Hematopoietic multipotent progenitor cell (in vitro differentiated cells): ENCODE measurements around the gene EFCAB13. TPM values are rescaled to one million over a fixed set of nuclear protein-coding genes. Genes with fewer than 3 reads are reported as not detected.
"Not testable (repeated sequence)": the region's sequence is repeated elsewhere in the genome, so short reads cannot be mapped to it uniquely, and the experiment has no call there.

Source experiments
- DNase-seq, 3 donors: peaks; one replicate each; pipeline ENCODE4 v3.0.0-alpha.2; 2011 to 2015; ENCODE audit warnings: low read depth in 2 of 3, low spot score in 2 of 3
- total RNA-seq: library from RNA; depleted of rRNA; stranded (reverse); fragments of >200 nt; gene quantifications from one replicate; pipeline ENCODE4 v1.2.3, GENCODE V29; 2012

The EFCAB13 gene
- total RNA-seq, 1 donor = 2.2 TPM

- no peak for DNase-seq
Measured at GRCh38 chr17:47320879-47321502, 2.8 kb upstream of the EFCAB13 start.

DNA sequence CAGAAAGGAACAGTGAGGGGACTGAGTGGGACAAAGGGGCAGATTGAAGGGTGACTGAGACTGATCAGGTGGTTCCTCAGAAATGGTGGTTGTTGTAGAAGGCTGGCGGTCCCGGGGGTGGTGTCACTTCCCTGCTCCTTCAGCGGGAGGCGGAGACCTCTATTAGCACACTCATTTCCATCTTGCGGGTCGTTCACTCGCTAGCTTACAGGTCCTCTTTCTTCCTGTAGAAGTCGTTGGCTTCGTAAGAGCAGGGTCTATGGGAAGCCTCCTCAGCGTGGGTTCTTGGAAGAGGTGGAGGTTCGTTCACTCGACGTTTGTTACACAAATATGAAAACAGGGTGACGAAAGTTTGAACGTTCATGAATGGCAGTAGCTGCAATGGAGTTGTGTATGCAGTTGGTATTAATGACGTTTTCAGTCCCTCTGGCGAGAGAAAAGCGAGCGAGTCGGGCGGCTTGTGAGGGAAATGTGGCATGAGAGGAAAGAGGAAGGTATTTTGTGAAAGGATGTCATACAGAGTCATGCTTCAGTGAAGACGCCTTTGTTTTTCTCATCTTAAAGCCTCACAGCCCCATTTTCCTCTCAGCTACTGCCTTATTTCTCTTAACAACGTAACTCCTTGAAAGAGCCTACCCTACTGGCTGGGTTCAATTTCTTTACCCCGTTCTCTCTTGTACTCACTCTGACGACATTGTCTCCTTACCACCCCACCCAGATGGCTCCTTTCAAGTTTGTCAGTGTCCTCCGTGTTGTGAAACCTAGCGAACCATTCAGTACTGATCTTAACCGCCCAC, 667 bp downstream of the EFCAB13 start:
- DNase-seq = peak; percentile 29 to 92 (median 85)

- no peak for DNase-seq
Measured at GRCh38 chr17:47325176-47325575, 1.4 kb downstream of the EFCAB13 start.

- DNase-seq = no peak
Measured at GRCh38 chr17:47330548-47330947, 6.8 kb downstream of the EFCAB13 start.

DNA sequence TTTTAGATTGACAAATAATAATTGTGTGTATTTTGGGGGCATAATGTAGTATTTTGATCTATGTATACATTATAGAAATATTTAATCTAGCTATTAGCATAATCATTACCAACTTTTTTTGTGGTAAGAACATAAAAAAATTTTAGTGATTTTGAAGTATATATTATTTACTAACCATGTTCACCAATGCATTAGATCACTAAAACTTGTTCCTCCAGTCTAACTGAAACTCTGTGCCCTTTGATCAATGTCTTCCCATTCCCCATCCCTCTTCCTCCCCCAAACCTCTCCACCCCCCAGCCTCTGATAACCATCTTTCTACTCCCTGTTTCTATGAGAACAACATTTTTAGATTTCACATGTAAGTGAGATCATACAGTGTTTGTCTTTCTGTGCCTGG, 8.5 kb downstream of the EFCAB13 start:
- no peak for DNase-seq

- DNase-seq = no peak
Measured at GRCh38 chr17:47335101-47335936, 11.6 kb downstream of the EFCAB13 start.

GRCh38 chr17:47338026-47338425, 14.3 kb downstream of the EFCAB13 start:
- no peak for DNase-seq

DNA sequence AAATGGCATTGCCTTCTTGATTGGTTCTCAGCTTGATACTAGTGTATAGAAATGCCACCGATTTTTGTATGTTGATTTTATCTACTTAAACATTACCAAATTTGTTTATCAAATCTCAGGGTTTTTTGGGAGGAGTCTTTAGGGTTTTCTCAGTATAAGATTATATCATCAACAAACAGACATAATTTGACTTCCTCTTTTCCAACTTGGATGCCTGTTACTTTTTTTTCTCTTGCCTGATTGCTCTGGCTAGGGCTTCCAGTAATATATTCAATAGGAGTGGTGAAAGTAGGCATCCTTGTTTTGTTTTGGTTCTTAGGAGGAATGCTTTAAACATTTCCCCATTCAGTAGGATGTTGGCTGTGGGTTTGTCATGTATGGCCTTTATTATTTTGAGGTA, 29.1 kb downstream of the EFCAB13 start:
- peak in 1 of 3 donors; percentile 41 for DNase-seq

GRCh38 chr17:47358652-47359051, 34.9 kb downstream of the EFCAB13 start:
- DNase-seq = no peak

- no peak for DNase-seq
Measured at GRCh38 chr17:47363171-47363570, 39.4 kb downstream of the EFCAB13 start.

DNA sequence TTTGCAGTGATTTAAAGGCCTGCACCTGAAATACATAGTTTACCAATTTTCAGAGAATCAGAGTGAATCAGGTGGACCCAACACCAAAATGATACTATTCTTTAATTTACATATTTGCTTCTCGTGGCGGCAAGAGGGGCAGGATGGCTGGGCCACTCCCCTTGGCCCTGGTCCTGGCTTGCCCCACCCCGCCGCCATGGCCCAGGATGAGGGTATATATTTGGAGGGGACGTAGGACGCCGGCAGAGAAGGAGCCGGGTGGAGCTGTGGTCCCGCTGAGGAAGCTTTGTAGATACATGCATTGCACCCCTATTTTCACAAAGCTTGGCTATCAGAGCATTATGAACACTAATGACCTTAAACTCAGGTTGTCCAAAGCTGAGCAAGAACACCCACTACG, 43.5 kb downstream of the EFCAB13 start:
- DNase-seq = no peak

GRCh38 chr17:47368262-47368661, 44.5 kb downstream of the EFCAB13 start:
- no peak for DNase-seq

GRCh38 chr17:47370899-47371298, 47.1 kb downstream of the EFCAB13 start:
- DNase-seq = not testable (repeated sequence)

- peak in 1 of 3 donors; percentile 4 for DNase-seq
Measured at GRCh38 chr17:47373002-47373401, 49.2 kb downstream of the EFCAB13 start.

- no peak for DNase-seq
Measured at GRCh38 chr17:47376247-47376646, 52.5 kb downstream of the EFCAB13 start.

- DNase-seq = no peak
Measured at GRCh38 chr17:47388825-47389224, 65.1 kb downstream of the EFCAB13 start.

DNA sequence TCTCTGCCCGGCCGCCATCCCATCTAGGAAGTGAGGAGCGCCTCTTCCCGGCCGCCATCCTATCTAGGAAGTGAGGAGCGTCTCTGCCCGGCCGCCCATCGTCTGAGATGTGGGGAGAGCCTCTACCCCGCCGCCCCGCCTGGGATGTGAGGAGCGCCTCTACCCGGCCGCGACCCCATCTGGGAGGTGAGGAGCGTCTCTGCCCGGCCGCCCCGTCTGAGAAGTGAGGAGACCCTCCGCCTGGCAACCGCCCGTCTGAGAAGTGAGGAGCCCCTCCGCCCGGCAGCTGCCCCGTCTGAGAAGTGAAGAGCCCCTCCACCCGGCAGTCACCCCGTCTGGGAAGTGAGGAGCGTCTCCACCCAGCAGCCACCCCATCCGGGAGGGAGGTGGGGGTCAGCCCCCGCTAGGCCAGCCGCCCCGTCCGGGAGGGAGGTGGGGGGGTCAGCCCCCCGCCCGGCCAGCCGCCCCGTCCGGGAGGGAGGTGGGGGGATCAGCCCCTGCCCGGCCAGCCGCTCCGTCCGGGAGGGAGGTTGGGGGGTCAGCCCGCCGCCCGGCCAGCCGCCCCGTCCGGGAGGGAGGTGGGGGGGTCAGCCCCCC, 73.9 kb downstream of the EFCAB13 start:
- DNase-seq = not testable (repeated sequence)

GRCh38 chr17:47400333-47400732, 76.6 kb downstream of the EFCAB13 start:
- no peak for DNase-seq

DNA sequence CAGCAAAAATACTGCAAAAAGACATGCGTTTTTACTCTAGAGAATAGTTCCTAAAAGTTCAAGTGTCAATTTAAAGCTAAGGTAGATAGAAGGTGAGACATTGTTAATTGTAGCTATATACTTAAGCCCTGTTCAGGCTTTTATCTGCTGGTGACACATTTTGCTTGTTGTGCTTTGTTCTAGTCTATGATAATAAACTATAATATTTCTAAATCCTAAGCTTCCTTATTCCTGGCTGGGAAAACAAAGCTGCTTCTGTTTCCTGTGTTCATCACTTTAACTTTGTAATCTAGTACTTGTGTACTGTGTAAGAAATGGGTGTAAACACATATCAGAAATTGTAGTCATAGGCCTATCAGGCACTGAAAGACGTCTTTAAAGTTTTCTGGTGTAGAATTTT, 77.3 kb downstream of the EFCAB13 start:
- no peak for DNase-seq

DNA sequence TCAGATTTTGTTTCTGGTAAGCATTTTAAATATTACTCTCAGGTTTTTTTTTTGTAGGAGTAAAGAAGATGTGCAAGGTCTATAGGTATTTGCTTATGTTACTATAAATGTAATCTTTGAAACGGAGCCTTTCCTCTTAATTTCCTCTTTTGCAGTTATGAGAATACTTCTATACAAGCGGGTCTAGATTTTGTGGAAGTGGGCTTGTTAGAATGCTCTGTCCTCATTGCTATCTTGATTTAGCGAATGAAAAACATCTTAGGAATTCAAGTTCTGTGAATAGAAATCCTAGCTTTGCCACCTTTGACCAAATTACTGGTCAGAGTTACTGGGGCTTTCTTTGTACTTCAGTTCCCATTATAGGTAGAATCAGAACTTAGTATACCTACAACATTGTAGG, 80.3 kb downstream of the EFCAB13 start:
- no peak for DNase-seq

DNA sequence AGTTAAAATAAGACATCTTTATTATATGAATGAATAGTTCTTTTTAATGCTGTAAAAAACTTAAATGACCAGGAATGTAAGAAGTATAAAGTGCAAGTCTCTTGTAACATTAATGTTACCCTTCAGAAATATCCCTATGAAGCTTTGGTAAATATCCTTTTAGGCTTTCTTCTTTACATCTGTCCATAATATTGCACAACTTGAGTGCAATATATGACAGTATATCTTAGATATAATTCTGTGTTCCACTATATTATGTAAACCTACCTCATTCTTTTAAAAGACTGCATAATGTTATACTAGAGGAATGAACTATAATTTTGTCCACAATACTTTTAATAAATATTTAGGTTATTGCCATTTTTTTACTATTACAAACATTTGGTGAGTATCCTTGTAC, 81.1 kb downstream of the EFCAB13 start:
- DNase-seq = no peak
